Germinal center (tissue), 1 donor: ENCODE measurements around the gene HHATL.
A peak's percentile ranks its signal among the peaks of the same experiment; 100 is the strongest.

Experiments
- DNase-seq: peaks from one replicate; pipeline ENCODE4 v3.0.0; 2012; ENCODE audit warnings: mixed read lengths, low spot score

Gene HHATL

DNA sequence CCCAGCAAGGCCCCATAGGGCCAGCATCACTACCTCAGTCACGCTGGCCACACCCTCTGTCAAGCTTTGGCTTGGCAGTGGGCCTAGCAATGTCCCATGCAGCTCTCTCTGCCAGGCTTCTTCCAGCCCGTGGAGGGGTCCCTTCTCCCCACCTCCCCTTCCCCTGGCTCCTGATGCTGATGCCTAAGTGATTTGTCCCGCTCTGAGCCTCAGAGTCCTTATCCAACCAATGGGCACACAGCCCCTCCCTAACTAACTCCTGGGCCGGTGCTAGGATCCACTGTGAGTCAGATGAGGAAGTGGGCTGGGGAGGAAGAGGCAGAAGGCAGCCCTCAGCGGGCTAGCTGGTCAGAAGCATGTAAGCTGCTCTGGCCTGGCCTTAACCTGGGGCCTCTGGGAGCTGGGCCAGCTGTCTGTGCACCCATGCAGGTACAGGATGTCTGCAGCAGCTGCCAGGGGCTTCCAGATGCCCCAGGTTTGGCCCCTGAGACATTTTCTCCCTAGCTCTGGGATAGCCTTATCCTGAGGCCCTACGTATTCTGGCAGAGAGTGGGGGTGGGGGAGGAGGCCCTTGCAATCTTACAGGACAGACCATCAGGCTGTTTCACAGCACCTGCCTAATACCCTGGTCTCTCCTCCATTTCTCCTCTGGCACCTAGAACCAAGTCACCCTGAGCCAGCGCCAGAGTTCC is 49.8 kb downstream of the HHATL start:
- DNase-seq, result peak; percentile 44

DNA sequence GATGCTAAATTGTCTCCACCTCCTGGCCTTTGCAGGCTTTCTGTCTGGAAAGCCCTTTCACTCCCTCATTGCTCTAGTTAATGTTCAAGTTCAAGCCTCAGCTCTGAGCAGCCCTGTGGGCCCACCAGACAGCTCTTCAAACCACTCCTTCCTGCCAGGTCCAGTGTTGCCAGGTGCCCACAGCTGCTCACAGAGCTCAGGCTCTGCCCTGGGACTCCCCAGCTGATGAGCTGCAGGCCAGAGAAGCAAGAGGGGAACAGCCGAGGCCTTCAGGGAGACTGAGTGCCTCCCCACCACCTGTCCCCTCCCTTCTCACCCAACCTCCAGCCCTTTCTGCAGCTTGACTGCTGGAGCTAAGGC is 50.4 kb downstream of the HHATL start:
- no peak for DNase-seq

DNA sequence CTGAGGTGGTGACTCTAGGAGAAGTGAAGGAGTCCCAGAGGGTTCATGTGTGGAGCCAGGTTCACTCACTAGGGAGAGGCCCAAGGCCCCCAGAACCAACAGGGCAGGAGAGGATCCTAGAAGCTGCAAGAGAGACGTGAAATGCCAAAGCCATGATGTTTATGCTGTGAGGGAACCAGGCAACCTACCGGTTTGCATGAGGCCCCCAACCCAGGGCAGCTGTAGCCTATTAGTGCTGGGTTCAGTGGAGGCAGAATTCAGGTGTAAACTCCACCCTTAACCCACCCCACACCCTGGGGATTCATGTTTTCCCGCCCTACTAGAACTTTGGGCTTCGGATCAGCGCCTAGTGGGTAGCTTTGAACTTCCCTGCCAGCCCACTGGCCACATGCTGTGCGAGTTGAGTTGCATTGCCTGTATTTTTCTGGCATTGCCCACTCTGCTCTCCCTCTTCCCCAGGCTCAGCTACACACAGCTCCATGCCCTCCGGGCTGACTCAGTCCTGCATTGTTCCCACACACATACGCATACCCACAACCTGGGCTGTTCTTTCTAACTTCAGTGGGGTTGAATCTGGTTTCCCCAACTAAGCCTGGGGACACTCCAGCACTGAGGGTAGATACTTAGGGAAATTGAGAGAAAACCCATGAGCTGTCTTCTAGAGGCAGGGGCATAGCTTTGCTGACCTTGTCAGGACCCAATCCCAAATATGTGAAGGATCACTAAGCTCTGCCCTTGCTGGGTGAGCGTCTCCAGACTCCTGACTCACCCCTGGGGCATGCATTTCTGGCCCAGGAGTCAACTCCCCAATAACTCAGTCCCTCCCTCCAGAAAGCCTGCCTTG is 51.1 kb downstream of the HHATL start:
- DNase-seq, result no peak

DNA sequence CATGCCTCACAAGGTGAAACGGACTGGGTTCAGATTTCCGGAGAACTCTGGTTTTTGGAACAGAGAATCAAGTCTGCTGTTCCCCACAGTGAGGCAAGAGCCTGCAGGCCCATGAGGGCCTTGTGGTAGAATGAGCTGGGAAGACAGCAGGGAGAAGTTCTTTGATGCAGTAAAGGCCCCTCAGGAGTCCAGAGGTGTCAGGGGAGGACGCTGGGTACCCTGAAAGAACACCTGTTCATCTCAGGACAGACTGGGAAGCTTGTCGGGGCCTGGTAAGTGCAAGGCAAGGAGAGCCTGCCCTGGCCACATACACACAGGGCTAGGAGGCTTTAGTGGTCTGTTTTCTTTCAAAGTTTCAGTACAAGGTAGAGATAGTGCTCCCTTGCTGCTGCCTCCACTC is 52.8 kb downstream of the HHATL start:
- DNase-seq, result no peak

- DNase-seq, result no peak
Observed at GRCh38 chr3:42649006-42649405, 53.6 kb downstream of the HHATL start.

GRCh38 chr3:42647821-42648459 is 54.7 kb downstream of the HHATL start:
- DNase-seq, result no peak
